ENCODE results near the gene MLLT11.

DNA sequence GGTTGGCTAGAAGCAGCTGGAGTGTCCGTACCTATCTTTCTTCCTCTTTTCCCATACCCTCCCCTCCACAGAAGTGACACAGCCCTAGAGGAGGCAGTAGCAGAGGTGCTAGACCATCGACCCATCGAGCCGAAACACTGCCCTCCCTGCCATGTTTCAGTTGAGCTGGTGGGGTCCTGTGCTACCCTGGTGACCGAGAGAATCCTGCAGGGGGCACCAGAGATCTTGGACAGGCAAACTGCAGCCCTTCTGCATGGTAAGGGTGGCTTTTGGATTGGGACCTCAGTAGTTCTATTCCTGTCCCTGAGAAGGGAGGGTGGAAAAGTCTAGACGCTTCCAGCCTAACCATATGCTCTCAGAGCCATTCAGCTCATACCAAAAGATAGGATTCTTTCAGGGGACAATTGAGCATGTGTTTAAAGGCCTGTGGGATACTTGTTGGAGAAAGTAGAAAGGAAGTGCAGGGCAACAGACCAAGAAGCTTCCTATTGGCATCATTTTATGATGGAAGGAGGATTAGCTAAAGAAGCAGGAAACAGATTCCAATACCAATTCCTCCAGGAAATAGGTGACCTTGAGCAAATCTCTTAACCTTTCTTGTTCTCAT, 35.6 kb upstream of the MLLT11 start:
- TF ChIP-seq, protein P1, sequence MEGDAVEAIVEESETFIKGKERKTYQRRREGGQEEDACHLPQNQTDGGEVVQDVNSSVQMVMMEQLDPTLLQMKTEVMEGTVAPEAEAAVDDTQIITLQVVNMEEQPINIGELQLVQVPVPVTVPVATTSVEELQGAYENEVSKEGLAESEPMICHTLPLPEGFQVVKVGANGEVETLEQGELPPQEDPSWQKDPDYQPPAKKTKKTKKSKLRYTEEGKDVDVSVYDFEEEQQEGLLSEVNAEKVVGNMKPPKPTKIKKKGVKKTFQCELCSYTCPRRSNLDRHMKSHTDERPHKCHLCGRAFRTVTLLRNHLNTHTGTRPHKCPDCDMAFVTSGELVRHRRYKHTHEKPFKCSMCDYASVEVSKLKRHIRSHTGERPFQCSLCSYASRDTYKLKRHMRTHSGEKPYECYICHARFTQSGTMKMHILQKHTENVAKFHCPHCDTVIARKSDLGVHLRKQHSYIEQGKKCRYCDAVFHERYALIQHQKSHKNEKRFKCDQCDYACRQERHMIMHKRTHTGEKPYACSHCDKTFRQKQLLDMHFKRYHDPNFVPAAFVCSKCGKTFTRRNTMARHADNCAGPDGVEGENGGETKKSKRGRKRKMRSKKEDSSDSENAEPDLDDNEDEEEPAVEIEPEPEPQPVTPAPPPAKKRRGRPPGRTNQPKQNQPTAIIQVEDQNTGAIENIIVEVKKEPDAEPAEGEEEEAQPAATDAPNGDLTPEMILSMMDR (IDR thresholded peaks at IDR 0.05; ENCODE audit: insufficient read depth, low read length, poor library complexity, severe bottlenecking), result peak; percentile 84
- no peak for TF ChIP-seq EZH2phosphoT487 (conservative IDR thresholded peaks at IDR 0.05; ENCODE audit: low read length)
